Mucosa of descending colon (tissue), 3 donors: Measurements from ENCODE around the gene GPR107. TPM values are rescaled to one million over a fixed set of nuclear protein-coding genes. Genes with fewer than 3 reads are reported as not detected.

Experiments used
- ATAC-seq: fragments of 200-7000 bp; cut with Tn5 transposase; one replicate; pipeline ENCODE4 v1.9.1; 2020; ENCODE audit warnings: mild to moderate bottlenecking, moderate library complexity
- DNase-seq, 3 donors: peaks; one replicate each; pipeline ENCODE4 v3.0.0-alpha.2; 2020
- H3K36me3 ChIP-seq: fragments of 200-600 bp; one replicate; pipeline ENCODE4 v1.8.0; 2021; ENCODE audit warnings: low read depth, mild to moderate bottlenecking
- H3K4me1 ChIP-seq: fragments of 200-600 bp; one replicate; pipeline ENCODE4 v1.8.0; 2021; ENCODE audit warnings: low read depth, mild to moderate bottlenecking
- H3K4me3 ChIP-seq: fragments of 200-600 bp; one replicate; pipeline ENCODE4 v1.8.0; 2021; ENCODE audit warnings: mild to moderate bottlenecking
- H3K9me3 ChIP-seq: fragments of 200-600 bp; one replicate; pipeline ENCODE4 v1.8.0; 2021; ENCODE audit warnings: mild to moderate bottlenecking
- CTCF ChIP-seq: fragments of 200-600 bp; IDR thresholded peaks from one replicate; pipeline ENCODE4 v1.8.0; 2022; ENCODE audit warnings: antibody characterized with exemption, mild to moderate bottlenecking
- intact Hi-C, 2 donors: fragments of 100-400 bp; cut with DNase I in 1 of 2; cut with micrococcal nuclease in 1 of 2; formaldehyde crosslinking; loops; one replicate each; pipeline versions ENCODE4 v1.11.0 to v1.11.1; 2022; cut with DNase I, micrococcal nuclease
- total RNA-seq, 3 donors: library from RNA; stranded (reverse); fragmentation: NEBNext Ultra II Directional in 2 of 3; extraction: Animal tissue kit (Norgen Biotek cat#: 25700) in 2 of 3; gene quantifications; one replicate each; pipeline versions ENCODE4 v1.2.1 to v1.2.4, GENCODE V29; 2021 to 2023
- donor health status: DM: no; HTN: no; CAD: no; lungs with moderate emphysema.
- donor health status: DM: no; HTN: no; CAD: no.
- donor health status: DM: no; HTN: yes; CAD: no.

Gene GPR107
- total RNA-seq, 3 donors from 2014 or later = 39.7 to 50.1 (median 49.1) TPM

GRCh38 chr9:130142641-130143040 is 88.9 kb downstream of the GPR107 start:
- DNase-seq (no peak), ATAC-seq (no peak)
- Histone ChIP-seq H3K36me3 (no peaks in the 10 kb centered on the region), H3K4me1 (no peaks in the 10 kb centered on the region), H3K4me3 (no peak overlapping the region), H3K9me3 (no peaks in the 10 kb centered on the region)
- intact Hi-C loops = no loop called here
- no peak for TF ChIP-seq CTCF

GRCh38 chr9:130143279-130143893 is 89.7 kb downstream of the GPR107 start:
- DNase-seq (no peak), ATAC-seq (no peak)
- TF ChIP-seq CTCF = no peak
- Histone ChIP-seq H3K4me3 (no peak overlapping the region), H3K4me1 (no peaks in the 10 kb centered on the region), H3K36me3 (no peaks in the 10 kb centered on the region), H3K9me3 (no peaks in the 10 kb centered on the region)
- intact Hi-C loops = no loop called here

- TF ChIP-seq CTCF = no peak
- intact Hi-C loops = no loop called here
These were observed 90.3 kb downstream of the GPR107 start for GRCh38 chr9:130143958-130144366.

GRCh38 chr9:130144703-130145102 is 91.0 kb downstream of the GPR107 start:
- TF ChIP-seq CTCF = no peak
- ATAC-seq (peak; percentile 61), DNase-seq (peak in 1 of 3 donors; percentile 15)
- Histone ChIP-seq H3K36me3 (no peaks in the 10 kb centered on the region), H3K4me3 (no peak overlapping the region), H3K9me3 (no peaks in the 10 kb centered on the region), H3K4me1 (no peaks in the 10 kb centered on the region)
- intact Hi-C loops = no loop called here

More at GRCh38 chr9:130143958-130144366, 90.3 kb downstream of the GPR107 start:
- DNase-seq (no peak), ATAC-seq (peak; percentile 10)
- Histone ChIP-seq H3K9me3 (no peaks in the 10 kb centered on the region), H3K4me1 (no peaks in the 10 kb centered on the region), H3K36me3 (no peaks in the 10 kb centered on the region), H3K4me3 (no peak overlapping the region)

- DNase-seq (no peak), ATAC-seq (no peak)
- Histone ChIP-seq H3K4me1 (no peaks in the 10 kb centered on the region), H3K4me3 (no peak overlapping the region), H3K9me3 (no peaks in the 10 kb centered on the region), H3K36me3 (no peaks in the 10 kb centered on the region)
- TF ChIP-seq CTCF = no peak
- intact Hi-C loops = no loop called here
These were observed 92.0 kb downstream of the GPR107 start for GRCh38 chr9:130145658-130146057.

GRCh38 chr9:130147198-130147597 is 93.5 kb downstream of the GPR107 start:
- intact Hi-C loops = no loop called here
- no peak for TF ChIP-seq CTCF
- no peaks in the 10 kb centered on the region for H3K9me3 ChIP-seq
- DNase-seq (no peak), ATAC-seq (no peak)
- H3K4me3 ChIP-seq = no peak overlapping the region
- no peaks in the 10 kb centered on the region for H3K36me3 ChIP-seq
- H3K4me1 ChIP-seq = no peaks in the 10 kb centered on the region
